K562 (cell line): ENCODE results near the gene RPL29. TPM values are rescaled to one million over a fixed set of nuclear protein-coding genes. Genes with fewer than 3 reads are reported as not detected.

Source experiments
- CBX5 ChIP-seq: IDR thresholded peaks from 2 replicates; pipeline ENCODE4 v1.6.1; 2014; ENCODE audit warnings: low read depth, borderline replicate concordance
- CEBPG ChIP-seq, 3 experiments: fragments of 200-800 bp in 1 of 3; sonication (Bioruptor generic) in 1 of 3; sonication (generic) in 1 of 3; formaldehyde crosslinking in 1 of 3; IDR thresholded peaks in 2 of 3; conservative IDR thresholded peaks in 1 of 3; 2 replicates each; pipeline versions ENCODE4 v1.6.1 to v1.8.0; 2016 to 2022; ENCODE audit warnings: missing compliant biosample characterization in 2 of 3, missing genetic modification characterization in 2 of 3, mild to moderate bottlenecking in 1 of 3, missing genetic modification reagents in 1 of 3
- CREB1 ChIP-seq, 2 experiments: sonication (generic) in 1 of 2; formaldehyde crosslinking in 1 of 2; IDR thresholded peaks; 2 replicates each; pipeline versions ENCODE4 v1.6.1 to v1.8.0; 2012 to 2022; ENCODE audit warnings: inconsistent platforms in 1 of 2, mild to moderate bottlenecking in 1 of 2, missing genetic modification reagents in 1 of 2, moderate library complexity in 1 of 2
- HIVEP1 ChIP-seq: fragments of 250-450 bp; sonication (Bioruptor Pico); IDR thresholded peaks from 2 replicates; pipeline ENCODE4 v1.4.0; 2020; ENCODE audit warnings: mild to moderate bottlenecking
- MXI1 ChIP-seq: IDR thresholded peaks from 2 replicates; pipeline ENCODE4 v1.6.1; 2011; ENCODE audit warnings: low read depth, mild to moderate bottlenecking, improper control_type of control experiment, low read length
- NCOA2 ChIP-seq, 2 experiments: fragments of 450-650 bp; IDR thresholded peaks; 2 replicates each; pipeline ENCODE4 v1.6.1; 2018; ENCODE audit warnings: mild to moderate bottlenecking in 2 of 2, moderate library complexity in 1 of 2; ENCODE audit not compliant: partially characterized antibody in 2 of 2
- POLR2A ChIP-seq: fragments of 450-650 bp; conservative IDR thresholded peaks from 2 replicates; pipeline ENCODE4 v1.6.1; 2016
- POLR2AphosphoS5 ChIP-seq: IDR thresholded peaks from 2 replicates; pipeline ENCODE4 v1.6.1; 2011; ENCODE audit warnings: mild to moderate bottlenecking, low read depth, low read length, moderate library complexity; ENCODE audit not compliant: control insufficient read depth, insufficient read depth
- RAD51 ChIP-seq: fragments of 450-650 bp; IDR thresholded peaks from 2 replicates; pipeline ENCODE4 v1.7.1; 2016; ENCODE audit warnings: low read depth, mild to moderate bottlenecking, borderline replicate concordance
- RBM34 ChIP-seq: fragments of 200-400 bp; formaldehyde crosslinking; IDR thresholded peaks from 2 replicates; pipeline ENCODE4 v1.6.1; 2018; ENCODE audit warnings: low read length, borderline replicate concordance; ENCODE audit not compliant: insufficient read depth
- RCOR1 ChIP-seq, 2 experiments: IDR thresholded peaks; 2 replicates each; pipeline ENCODE4 v1.6.1; 2012; ENCODE audit warnings: low read depth in 2 of 2, low read length in 2 of 2, borderline replicate concordance in 1 of 2, improper control_type of control experiment in 1 of 2
- RFX5 ChIP-seq: IDR thresholded peaks from 2 replicates; pipeline ENCODE4 v1.6.1; 2011; ENCODE audit warnings: low read depth, mild to moderate bottlenecking, improper control_type of control experiment, low read length
- TAF15 ChIP-seq: fragments of 200-400 bp; formaldehyde crosslinking; IDR thresholded peaks from 2 replicates; pipeline ENCODE4 v1.6.1; 2017; ENCODE audit warnings: mild to moderate bottlenecking, low read depth, low read length, moderate library complexity
- TFAP4 ChIP-seq: sonication (generic); formaldehyde crosslinking; IDR thresholded peaks from 2 replicates; pipeline ENCODE4 v1.8.0; 2022; ENCODE audit warnings: missing genetic modification reagents, mild to moderate bottlenecking, moderate library complexity, borderline replicate concordance
- VEZF1 ChIP-seq: fragments of 200-800 bp; sonication (Bioruptor generic); IDR thresholded peaks from 2 replicates; pipeline ENCODE4 v1.6.1; 2017; ENCODE audit warnings: missing genetic modification characterization, missing compliant biosample characterization
- ZBTB26 ChIP-seq: fragments of 450-650 bp; formaldehyde crosslinking; IDR thresholded peaks from 2 replicates; pipeline ENCODE4 v1.4.0; 2022; ENCODE audit warnings: missing genetic modification characterization
- ZBTB7A ChIP-seq: IDR thresholded peaks from 2 replicates; pipeline ENCODE4 v1.6.1; 2011; ENCODE audit warnings: low read depth, mild to moderate bottlenecking, low read length, moderate library complexity, borderline replicate concordance; ENCODE audit not compliant: control insufficient read depth
- ZFPM2 ChIP-seq: fragments of 250-450 bp; sonication (Bioruptor Pico); IDR thresholded peaks from 2 replicates; pipeline ENCODE4 v1.5.1; 2022; ENCODE audit warnings: mild to moderate bottlenecking
- ZNF3 ChIP-seq: fragments of 250-450 bp; sonication (Bioruptor Pico); IDR thresholded peaks from 2 replicates; pipeline ENCODE4 v1.5.0; 2021; ENCODE audit warnings: mild to moderate bottlenecking, moderate library complexity
- ZNF589 ChIP-seq: fragments of 200-800 bp; sonication (Bioruptor generic); IDR thresholded peaks from 2 replicates; pipeline ENCODE4 v1.6.1; 2016; ENCODE audit warnings: low read depth, missing genetic modification characterization, missing compliant biosample characterization
- polyA plus RNA-seq, 8 experiments: library from polyadenylated mRNA; depleted of rRNA in 4 of 8; stranded (reverse) in 5 of 8; unstranded in 3 of 8; fragments of >200 nt; fragmentation: Nextera tagmentation in 2 of 8; fragmentation: Illumina TruSeq in 1 of 8; extraction: Ambion mirVana in 2 of 8; extraction: Trizol in 1 of 8; gene quantifications; 2 replicates each; pipeline versions ENCODE4 v1.2.1 to v1.2.3, GENCODE V29; 2011 to 2014; ENCODE audit warnings: inconsistent platforms in 1 of 8, missing spikeins in 1 of 8
- total RNA-seq, 7 experiments: library from RNA; depleted of rRNA in 6 of 7; stranded (reverse); fragments of >200 nt in 6 of 7; fragmentation: Illumina TruSeq in 2 of 7; extraction: Trizol in 2 of 7; gene quantifications; 2 replicates each; pipeline versions ENCODE4 v1.2.1 to v1.2.3, GENCODE V29; 2011 to 2021; ENCODE audit warnings: low replicate concordance in 1 of 7
- TF ChIP-seq, protein P1 (sequence below), 2 experiments: fragments of 250-450 bp in 1 of 2; fragments of 450-650 bp in 1 of 2; sonication (Bioruptor Pico) in 1 of 2; IDR thresholded peaks; 2 replicates each; pipeline versions ENCODE4 v1.6.1 to v1.8.0; 2016 to 2021; ENCODE audit warnings: mild to moderate bottlenecking in 2 of 2, moderate library complexity in 2 of 2, missing compliant biosample characterization in 1 of 2, missing genetic modification characterization in 1 of 2

The RPL29 gene
- total and polyA plus RNA-seq, 9 of the 15 experiments (the other 6 are each of a cell fraction or from before 2014, with no cell fraction given): 568 to 1,475 (median 1,104) TPM

- TF ChIP-seq CREB1 (IDR thresholded peaks at IDR 0.05): peak; percentile 85
- peak; percentile 62; the same call in 1 of the 2 replicates for TF ChIP-seq CREB1 (CRISPR knock-in tag; IDR thresholded peaks at IDR 0.05)
- TF ChIP-seq POLR2A: no peak
- no peak for TF ChIP-seq ZFPM2 (CRISPR knock-in tag)
- no peak for TF ChIP-seq NCOA2 (IDR thresholded peaks at IDR 0.05; ENCODE audit: partially characterized antibody in 2 of 2)
- peak; percentile 77; the same call in 1 of the 2 replicates for TF ChIP-seq POLR2AphosphoS5
- peak; percentile 70 for TF ChIP-seq VEZF1 (CRISPR knock-in tag)
- TF ChIP-seq RFX5: no peak
- TF ChIP-seq RAD51: peak; percentile 76
- TF ChIP-seq RBM34: no peak
- TF ChIP-seq ZBTB26 (CRISPR knock-in tag): no peak
- no peak for TF ChIP-seq ZNF589 (CRISPR knock-in tag)
- TF ChIP-seq CEBPG (CRISPR knock-in tag; IDR thresholded peaks at IDR 0.05): peak; percentile 50
- no peak for TF ChIP-seq CEBPG (tag; conservative IDR thresholded peaks at IDR 0.05 in 1 of 2, IDR thresholded peaks at IDR 0.05 in 1 of 2)
- TF ChIP-seq ZNF3 (CRISPR knock-in tag): no peak
- no peak for TF ChIP-seq TAF15
- TF ChIP-seq ZBTB7A: peak; percentile 90
- peak in 1 of 2 experiments; percentile 64; a peak in 2 of 4 replicates for TF ChIP-seq RCOR1 (IDR thresholded peaks at IDR 0.05; ENCODE audit: borderline replicate concordance in 1 of 2, low read depth in 2 of 2, low read length in 2 of 2)
- TF ChIP-seq MXI1: no peak; the same call in none of the 2 replicates
- TF ChIP-seq, protein P1, sequence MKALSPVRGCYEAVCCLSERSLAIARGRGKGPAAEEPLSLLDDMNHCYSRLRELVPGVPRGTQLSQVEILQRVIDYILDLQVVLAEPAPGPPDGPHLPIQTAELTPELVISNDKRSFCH (CRISPR knock-in tag; IDR thresholded peaks at IDR 0.05): no peak
- TF ChIP-seq, protein P1 (tag; IDR thresholded peaks at IDR 0.05): no peak
- no peak; the same call in 1 of the 2 replicates for TF ChIP-seq CBX5
- no peak for TF ChIP-seq HIVEP1 (CRISPR knock-in tag)
- TF ChIP-seq TFAP4 (CRISPR knock-in tag): peak; percentile 45
These were observed 12.7 kb downstream of the RPL29 start, which contains the start of gene ACY1 (continued) for GRCh38 chr3:51982838-51983577.
